ENCODE results near the gene TMEM234. TPM values are rescaled to one million over a fixed set of nuclear protein-coding genes. Genes with fewer than 3 reads are reported as not detected.
A peak's percentile ranks its signal among the peaks of the same experiment; 100 is the strongest.

The TMEM234 gene
- total and polyA plus RNA-seq, 2 of the 13 experiments (the other 11 are each of a cell fraction or from before 2014, with no cell fraction given) = 6.1 to 9.0 TPM

- TF ChIP-seq ZBTB40 (IDR thresholded peaks at IDR 0.05) (no peak), ZBTB40 (CRISPR knock-in tag; IDR thresholded peaks at IDR 0.05) (0 out of 2 replicates have a peak, but pooled peaks have one; percentile 75), ZNF234 (CRISPR knock-in tag; conservative IDR thresholded peaks at IDR 0.05) (0 out of 2 replicates have a peak, but pooled peaks have one; percentile 9), THAP8 (CRISPR knock-in tag; IDR thresholded peaks at IDR 0.05; ENCODE audit: borderline replicate concordance) (no peak), ZNF639 (CRISPR knock-in tag; conservative IDR thresholded peaks at IDR 0.05) (peak; percentile 90), ZFP36 (IDR thresholded peaks at IDR 0.05; ENCODE audit: borderline replicate concordance, low read depth, low read length, partially characterized antibody) (no peak), ZNF280D (CRISPR knock-in tag; IDR thresholded peaks at IDR 0.05) (peak; percentile 74), ZBED4 (CRISPR knock-in tag; IDR thresholded peaks at IDR 0.05; ENCODE audit: borderline replicate concordance) (no peak; the same call in 1 of the 2 replicates)
These were observed 42.5 kb downstream of the TMEM234 start, which contains the start of gene TXLNA (continued) for GRCh38 chr1:32179443-32180185.
